ENCODE results near the gene MIOX. TPM values are rescaled to one million over a fixed set of nuclear protein-coding genes. Genes with fewer than 3 reads are reported as not detected.
A peak's percentile ranks its signal among the peaks of the same experiment; 100 is the strongest.

The MIOX gene
- total RNA-seq, 1 donor from 2014 or later, result not detected

DNA sequence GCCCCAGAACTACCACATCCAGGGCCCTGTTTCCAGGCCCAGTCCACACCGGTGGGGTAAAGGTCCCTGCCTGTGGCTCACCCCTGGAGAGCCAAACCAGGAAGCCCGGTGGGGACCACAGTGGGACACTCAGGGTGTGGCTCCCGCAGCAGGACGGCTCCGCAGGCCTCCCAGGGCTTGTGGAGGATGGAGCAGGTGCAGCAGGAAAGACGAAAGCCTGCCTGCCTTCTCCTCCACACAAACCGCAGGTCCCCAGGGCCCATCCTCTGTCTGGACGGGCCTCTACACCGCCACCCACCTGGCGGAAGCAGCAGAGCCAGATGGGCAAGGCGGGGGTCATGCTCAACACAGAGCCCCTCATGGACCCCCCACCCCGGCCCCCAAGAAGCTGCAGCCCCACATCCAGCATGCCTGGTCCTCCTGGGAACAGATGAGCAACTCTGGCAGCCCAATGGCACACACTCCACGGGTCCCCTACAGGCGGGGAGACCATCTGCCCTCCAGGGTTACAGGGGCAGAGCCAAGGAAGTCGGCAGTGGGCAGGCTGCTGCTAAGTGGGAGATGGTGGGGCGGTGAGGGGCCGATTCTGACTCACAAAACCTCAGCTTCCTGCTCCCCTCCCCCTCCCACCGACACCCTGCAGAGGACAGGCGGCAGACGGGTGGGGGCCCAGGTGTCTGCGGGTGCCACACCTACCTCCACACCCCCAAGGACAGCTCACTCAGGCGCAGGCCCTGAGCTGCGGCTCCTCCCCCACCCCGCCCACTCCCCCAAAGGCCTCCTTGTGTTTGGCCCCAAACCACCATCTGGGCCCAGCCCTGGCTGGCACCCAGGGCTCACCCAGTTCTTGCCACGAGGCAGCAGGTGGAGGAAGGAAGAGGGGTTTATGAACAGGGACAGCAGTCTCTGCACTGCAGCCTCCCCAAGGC, 17.0 kb upstream of the MIOX start:
- Mint-ChIP-seq H3K27ac (ENCODE audit: unreplicated experiment) (no peak overlapping the region), H3K9me3 (ENCODE audit: unreplicated experiment) (no peaks in the 10 kb centered on the region), H3K27me3 (ENCODE audit: unreplicated experiment) (peaks cover 17% of the 10 kb centered on the region), H3K4me3 (ENCODE audit: unreplicated experiment) (no peak overlapping the region), H3K4me1 (ENCODE audit: unreplicated experiment) (peaks cover 25% of the 10 kb centered on the region), H3K36me3 (ENCODE audit: low read depth, unreplicated experiment) (peaks cover 6% of the 10 kb centered on the region)
- TF ChIP-seq CTCF (IDR thresholded peaks at IDR 0.05; ENCODE audit: unreplicated experiment), result no peak
- DNase-seq (ENCODE audit: low spot score), result no peak

DNA sequence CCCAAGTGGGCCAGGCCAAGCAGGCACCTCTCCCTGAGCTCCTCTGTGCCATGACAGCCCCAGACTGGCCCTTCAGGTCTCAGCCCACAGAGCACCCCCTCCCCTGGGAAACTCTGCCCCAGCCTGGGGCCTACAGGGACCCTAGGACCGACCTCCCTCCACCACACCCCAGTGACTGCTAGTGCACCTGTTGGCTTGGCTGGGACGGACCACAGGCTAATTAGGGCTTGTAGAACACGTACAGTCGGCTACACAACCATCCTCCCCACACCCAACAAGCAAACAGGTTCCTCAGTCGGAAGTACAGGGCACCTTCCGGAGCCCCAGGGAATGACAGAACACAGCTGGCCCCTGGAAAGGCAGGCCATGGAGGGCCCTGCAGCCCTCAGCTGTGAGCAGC, 16.2 kb upstream of the MIOX start:
- no peak for TF ChIP-seq CTCF (IDR thresholded peaks at IDR 0.05; ENCODE audit: unreplicated experiment)
- DNase-seq (ENCODE audit: low spot score), result no peak
- Mint-ChIP-seq H3K27me3 (ENCODE audit: unreplicated experiment) (peaks cover 17% of the 10 kb centered on the region), H3K4me1 (ENCODE audit: unreplicated experiment) (peaks cover 25% of the 10 kb centered on the region), H3K9me3 (ENCODE audit: unreplicated experiment) (no peaks in the 10 kb centered on the region), H3K4me3 (ENCODE audit: unreplicated experiment) (no peak overlapping the region), H3K36me3 (ENCODE audit: low read depth, unreplicated experiment) (peaks cover 6% of the 10 kb centered on the region), H3K27ac (ENCODE audit: unreplicated experiment) (no peak overlapping the region)

DNA sequence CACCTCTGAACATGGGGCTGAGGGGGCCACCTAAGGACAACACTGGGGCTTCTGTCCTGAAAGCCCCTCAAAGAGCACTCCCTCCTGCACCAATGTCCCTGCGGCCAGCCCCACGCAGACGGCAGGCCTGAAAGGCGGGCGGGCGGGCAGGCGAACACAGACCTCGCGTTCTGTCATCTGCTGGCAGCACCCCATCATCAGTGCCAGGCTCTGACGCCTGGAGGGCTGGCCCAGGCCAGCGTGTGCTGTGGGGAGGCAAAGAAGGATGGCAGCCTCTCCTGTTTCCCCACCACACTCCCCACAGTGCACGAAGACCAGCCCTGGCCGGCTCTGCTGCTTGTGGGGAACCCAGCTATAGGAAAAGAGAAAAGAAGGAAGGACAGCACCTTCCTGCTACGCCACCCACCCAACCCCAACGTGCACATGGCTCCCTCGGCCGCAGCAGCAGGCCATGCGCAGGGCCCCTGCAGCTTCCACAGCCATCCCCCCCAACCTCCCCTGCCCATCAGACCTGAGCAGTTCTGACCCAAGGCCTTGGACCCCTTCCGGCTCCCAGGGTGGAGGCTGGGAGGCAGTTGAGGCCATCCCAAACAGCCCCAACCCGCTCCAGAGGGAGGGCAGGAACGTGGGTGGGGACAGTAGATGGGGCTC, 15.3 kb upstream of the MIOX start:
- H3K27ac Mint-ChIP-seq (ENCODE audit: unreplicated experiment), result no peak overlapping the region
- no peaks in the 10 kb centered on the region for H3K9me3 Mint-ChIP-seq (ENCODE audit: unreplicated experiment)
- peaks cover 19% of the 10 kb centered on the region for H3K27me3 Mint-ChIP-seq (ENCODE audit: unreplicated experiment)
- peaks cover 25% of the 10 kb centered on the region for H3K4me1 Mint-ChIP-seq (ENCODE audit: unreplicated experiment)
- H3K36me3 Mint-ChIP-seq (ENCODE audit: low read depth, unreplicated experiment), result peaks cover 6% of the 10 kb centered on the region
- no peak for DNase-seq (ENCODE audit: low spot score)
- TF ChIP-seq CTCF (IDR thresholded peaks at IDR 0.05; ENCODE audit: unreplicated experiment), result no peak
- H3K4me3 Mint-ChIP-seq (ENCODE audit: unreplicated experiment), result no peak overlapping the region

DNA sequence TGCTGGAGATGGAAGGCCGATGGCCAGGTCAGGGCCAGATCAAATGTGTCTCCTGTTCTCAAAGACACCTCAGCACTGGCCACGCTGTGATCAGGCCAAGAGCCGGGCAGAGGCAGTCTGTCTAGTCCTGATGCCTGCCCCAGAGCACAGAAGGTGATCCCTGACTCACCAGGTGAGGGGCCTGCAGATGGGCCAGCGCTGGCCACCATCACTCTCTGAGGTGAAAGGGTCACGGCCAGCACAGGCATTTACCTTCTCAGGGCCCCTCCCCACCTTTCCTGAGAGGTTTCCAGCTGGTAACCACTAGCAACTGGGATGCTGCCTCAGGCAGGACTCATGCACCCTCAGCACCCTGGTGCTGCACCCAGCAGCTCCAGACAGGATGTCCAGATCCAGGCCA, 14.7 kb upstream of the MIOX start:
- Mint-ChIP-seq H3K36me3 (ENCODE audit: low read depth, unreplicated experiment) (peaks cover under 1% of the 10 kb centered on the region), H3K27ac (ENCODE audit: unreplicated experiment) (no peak overlapping the region), H3K4me1 (ENCODE audit: unreplicated experiment) (peaks cover 22% of the 10 kb centered on the region), H3K9me3 (ENCODE audit: unreplicated experiment) (no peaks in the 10 kb centered on the region), H3K4me3 (ENCODE audit: unreplicated experiment) (peak overlapping the region; percentile 56), H3K27me3 (ENCODE audit: unreplicated experiment) (peaks cover 20% of the 10 kb centered on the region)
- DNase-seq (ENCODE audit: low spot score), result no peak
- TF ChIP-seq CTCF (IDR thresholded peaks at IDR 0.05; ENCODE audit: unreplicated experiment), result no peak

GRCh38 chr22:50473088-50473487, 13.6 kb upstream of the MIOX start:
- Mint-ChIP-seq H3K36me3 (ENCODE audit: low read depth, unreplicated experiment) (no peaks in the 10 kb centered on the region), H3K9me3 (ENCODE audit: unreplicated experiment) (no peaks in the 10 kb centered on the region), H3K4me1 (ENCODE audit: unreplicated experiment) (peaks cover 22% of the 10 kb centered on the region), H3K27me3 (ENCODE audit: unreplicated experiment) (peaks cover 23% of the 10 kb centered on the region), H3K4me3 (ENCODE audit: unreplicated experiment) (peak overlapping the region; percentile 94), H3K27ac (ENCODE audit: unreplicated experiment) (peak overlapping the region; percentile 74)
- no peak for TF ChIP-seq CTCF (IDR thresholded peaks at IDR 0.05; ENCODE audit: unreplicated experiment)
- DNase-seq (ENCODE audit: low spot score), result no peak

All from endothelial cell (in vitro differentiated cells).